Subcutaneous adipose tissue (tissue), 4 donors: ENCODE results near the gene LIX1L. TPM values are rescaled to one million over a fixed set of nuclear protein-coding genes. Genes with fewer than 3 reads are reported as not detected.

Experiments used
- total RNA-seq, 4 donors: library from RNA; depleted of rRNA; stranded (reverse); fragments of >200 nt; gene quantifications; one replicate each; pipeline ENCODE4 v1.1.0, GENCODE V29; 2016
- TF ChIP-seq, protein P1 (sequence below): fragments of 450-650 bp; IDR thresholded peaks from one replicate; pipeline ENCODE4 v1.5.1; 2016; ENCODE audit warnings: low read depth, mild to moderate bottlenecking, control low read depth, antibody characterized with exemption, moderate library complexity

The LIX1L gene
- total RNA-seq, 4 donors from 2014 or later: 21.4 to 26.4 (median 22.5) TPM

DNA sequence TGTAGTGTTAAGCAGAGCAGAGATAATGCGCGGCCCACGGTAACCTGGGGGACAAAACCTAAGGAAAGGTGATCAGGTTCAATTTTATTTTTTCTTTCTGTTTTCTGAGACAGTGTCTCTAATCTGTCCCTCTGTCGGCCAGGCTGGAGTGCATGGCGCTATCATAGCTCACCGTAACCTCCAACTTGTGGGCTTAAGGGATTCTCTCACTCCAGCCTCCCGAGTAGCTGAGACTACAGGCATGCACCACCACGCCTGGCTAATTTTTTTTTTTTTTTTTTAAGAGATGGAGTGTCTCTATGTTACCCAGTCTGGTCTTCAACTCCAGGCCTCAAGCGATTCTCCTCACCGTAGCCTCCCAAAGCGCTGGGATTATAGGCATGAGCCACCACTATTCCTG is 71.4 kb downstream of the LIX1L start:
- TF ChIP-seq, protein P1, sequence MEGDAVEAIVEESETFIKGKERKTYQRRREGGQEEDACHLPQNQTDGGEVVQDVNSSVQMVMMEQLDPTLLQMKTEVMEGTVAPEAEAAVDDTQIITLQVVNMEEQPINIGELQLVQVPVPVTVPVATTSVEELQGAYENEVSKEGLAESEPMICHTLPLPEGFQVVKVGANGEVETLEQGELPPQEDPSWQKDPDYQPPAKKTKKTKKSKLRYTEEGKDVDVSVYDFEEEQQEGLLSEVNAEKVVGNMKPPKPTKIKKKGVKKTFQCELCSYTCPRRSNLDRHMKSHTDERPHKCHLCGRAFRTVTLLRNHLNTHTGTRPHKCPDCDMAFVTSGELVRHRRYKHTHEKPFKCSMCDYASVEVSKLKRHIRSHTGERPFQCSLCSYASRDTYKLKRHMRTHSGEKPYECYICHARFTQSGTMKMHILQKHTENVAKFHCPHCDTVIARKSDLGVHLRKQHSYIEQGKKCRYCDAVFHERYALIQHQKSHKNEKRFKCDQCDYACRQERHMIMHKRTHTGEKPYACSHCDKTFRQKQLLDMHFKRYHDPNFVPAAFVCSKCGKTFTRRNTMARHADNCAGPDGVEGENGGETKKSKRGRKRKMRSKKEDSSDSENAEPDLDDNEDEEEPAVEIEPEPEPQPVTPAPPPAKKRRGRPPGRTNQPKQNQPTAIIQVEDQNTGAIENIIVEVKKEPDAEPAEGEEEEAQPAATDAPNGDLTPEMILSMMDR: no peak

- TF ChIP-seq, protein P1: no peak
Measured at GRCh38 chr1:145885738-145886287, 72.0 kb downstream of the LIX1L start, which contains the start of gene ANKRD35. ANKRD35 (minus strand) TSS chr1:145885866; CDS start chr1:145885758, 108 bp downstream.

- TF ChIP-seq, protein P1: no peak
Measured at GRCh38 chr1:145884675-145885074, 73.1 kb downstream of the LIX1L start.

Other genes starting within 250 kb of the LIX1L start
- not detected for gene CD160, start 238.5 kb downstream of the LIX1L start, total RNA-seq
- 10 to 100 TPM; 17.0 to 33.7 (median 25.6) TPM for gene RNF115, start 133.9 kb downstream of the LIX1L start, total RNA-seq
- gene POLR3C, start 133.8 kb downstream of the LIX1L start, total RNA-seq: 10 to 100 TPM; 30.5 to 39.0 (median 37.1) TPM
- 1 to 10 TPM in 3 of 4 donors, under 1 TPM in 1; 0.75 to 4.6 (median 2.4) TPM for gene NUDT17, start 112.4 kb downstream of the LIX1L start, total RNA-seq
- gene PIAS3, start 98.9 kb downstream of the LIX1L start, total RNA-seq: 10 to 100 TPM in 3 of 4 donors, 1 to 10 TPM in 1; 7.7 to 16.4 (median 13.4) TPM
- 1 to 10 TPM; 1.6 to 7.0 (median 4.5) TPM for gene ANKRD35, start 72.2 kb downstream of the LIX1L start, total RNA-seq
- gene ITGA10, start 48.0 kb downstream of the LIX1L start, total RNA-seq: 1 to 10 TPM in 3 of 4 donors, under 1 TPM in 1; 0.75 to 2.6 (median 1.6) TPM
- gene PEX11B, start 39.3 kb downstream of the LIX1L start, total RNA-seq: 10 to 100 TPM; 17.0 to 21.1 (median 20.3) TPM
- 100 to 1,000 TPM; 104 to 115 (median 107) TPM for gene RBM8A, start 30.5 kb downstream of the LIX1L start, total RNA-seq
- 1 to 10 TPM in 1 of 4 donors, under 1 TPM in 2, not detected in 1; 0.22 to 1.9 (median 0.34) TPM for gene ANKRD34A, start 6.6 kb upstream of the LIX1L start, total RNA-seq
- 10 to 100 TPM; 19.6 to 39.9 (median 32.8) TPM for gene POLR3GL, start 6.7 kb upstream of the LIX1L start, total RNA-seq
- gene TXNIP, start 38.6 kb upstream of the LIX1L start, total RNA-seq: 1,000 to 10,000 TPM; 3,407 to 4,253 (median 3,725) TPM
- gene HJV, start 63.7 kb upstream of the LIX1L start, total RNA-seq: not detected
- 1 to 10 TPM in 3 of 4 donors, under 1 TPM in 1; 0.98 to 5.3 (median 3.7) TPM for gene NBPF10, start 186.8 kb upstream of the LIX1L start, total RNA-seq